SW480 (cell line): ENCODE results near the gene F5.
A peak's percentile ranks its signal among the peaks of the same experiment; 100 is the strongest.

Experiments
- DNase-seq: peaks from one replicate; pipeline ENCODE4 v3.0.0-alpha.2; 2016; ENCODE audit warnings: low spot score

F5 gene

DNA sequence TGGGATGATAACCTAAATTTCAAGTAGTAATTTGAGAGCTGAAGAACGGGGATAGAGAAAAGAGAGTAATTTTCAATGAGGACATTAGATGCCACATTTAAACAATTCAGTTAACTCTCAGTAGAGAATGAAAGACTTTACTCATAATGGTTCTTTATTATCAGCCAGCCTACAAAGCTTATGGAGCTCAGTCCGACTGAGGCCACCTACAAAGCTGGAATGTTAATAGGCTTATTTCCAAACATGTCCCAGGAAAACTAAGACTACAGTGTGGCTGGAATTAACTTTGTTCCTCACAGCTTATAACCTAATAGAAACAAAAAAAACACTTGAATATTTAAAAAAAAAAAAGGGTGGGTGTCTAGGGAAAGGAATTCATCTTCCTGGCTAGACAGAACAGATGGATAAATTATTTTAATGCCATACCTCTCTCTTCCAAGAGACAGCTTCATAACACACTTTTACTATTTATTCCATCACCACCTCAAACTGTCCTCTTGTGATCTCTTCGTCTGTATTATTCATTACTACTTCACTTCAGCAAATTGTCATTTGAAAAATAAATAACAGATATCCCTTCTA is 110.4 kb downstream of the F5 start:
- DNase-seq = no peak

DNA sequence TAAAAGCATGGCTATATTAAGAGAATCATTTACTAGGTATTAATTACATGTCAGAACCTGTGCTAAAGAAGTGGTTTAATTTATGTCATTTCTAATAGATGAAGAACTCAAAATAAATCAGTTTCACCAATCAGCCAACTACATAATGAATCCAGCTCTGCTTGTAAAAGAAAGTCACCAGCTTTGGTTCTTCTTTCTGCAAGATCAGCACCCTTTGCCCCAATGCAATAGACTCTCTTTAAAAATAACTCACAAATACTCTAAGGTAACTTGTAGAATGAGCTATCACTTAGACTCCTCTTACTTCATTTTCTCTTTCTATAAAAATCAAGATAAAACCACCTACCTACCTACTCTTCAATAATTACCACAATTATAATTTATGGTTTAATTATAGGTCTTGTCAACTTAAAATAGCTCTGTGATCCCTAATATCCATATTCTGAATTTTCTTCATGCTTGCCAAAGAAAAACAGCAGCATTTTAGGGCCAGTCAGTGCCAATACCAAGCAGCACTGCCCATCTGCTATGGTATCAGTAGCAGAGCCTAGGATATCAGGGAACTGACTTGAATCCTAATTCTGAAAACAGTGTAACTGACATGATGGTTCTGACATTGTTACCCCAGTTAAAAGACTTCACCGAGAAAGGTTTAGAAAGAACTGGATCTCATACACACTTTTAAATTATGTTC is 111.8 kb downstream of the F5 start:
- DNase-seq = no peak

DNA sequence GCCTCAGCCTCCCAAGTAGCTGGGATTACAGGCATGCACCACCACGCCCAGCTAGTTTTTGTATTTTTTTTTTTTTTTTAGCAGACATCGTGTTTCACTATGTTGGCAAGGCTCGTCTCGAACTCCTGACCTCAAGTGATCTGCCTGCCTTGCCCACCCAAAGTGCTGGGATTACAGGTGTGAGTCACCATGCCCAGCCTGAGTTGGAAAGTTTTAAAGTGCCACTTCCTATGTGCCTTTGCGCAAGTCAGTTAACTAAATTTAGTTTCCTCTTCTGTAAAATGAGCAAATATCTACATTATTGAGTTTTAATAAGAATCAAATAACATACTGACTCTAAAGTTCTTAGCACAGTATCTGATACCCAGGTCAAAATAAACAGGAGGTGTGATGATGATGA is 112.9 kb downstream of the F5 start:
- no peak for DNase-seq

- no peak for DNase-seq
These were observed 113.5 kb downstream of the F5 start for GRCh38 chr1:169472738-169473137.

DNA sequence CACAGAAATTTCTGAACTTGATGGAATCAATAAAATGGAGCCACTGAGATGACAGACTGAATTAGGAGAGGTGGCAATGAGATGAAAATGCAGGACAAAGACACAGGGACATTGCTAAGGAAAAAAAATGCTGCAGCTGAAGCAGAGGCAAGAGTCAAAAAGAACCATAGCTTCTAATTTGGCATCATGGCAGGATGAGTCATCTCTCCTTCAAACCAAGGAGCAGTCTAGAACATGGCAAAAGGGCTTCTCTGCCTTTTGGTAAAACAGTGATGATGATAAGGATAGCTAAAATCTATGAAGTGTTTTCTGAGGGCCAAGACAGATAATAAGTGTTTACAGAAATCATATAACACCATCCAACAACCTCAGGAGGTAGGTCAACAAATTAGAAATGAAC is 117.3 kb downstream of the F5 start:
- no peak for DNase-seq

DNA sequence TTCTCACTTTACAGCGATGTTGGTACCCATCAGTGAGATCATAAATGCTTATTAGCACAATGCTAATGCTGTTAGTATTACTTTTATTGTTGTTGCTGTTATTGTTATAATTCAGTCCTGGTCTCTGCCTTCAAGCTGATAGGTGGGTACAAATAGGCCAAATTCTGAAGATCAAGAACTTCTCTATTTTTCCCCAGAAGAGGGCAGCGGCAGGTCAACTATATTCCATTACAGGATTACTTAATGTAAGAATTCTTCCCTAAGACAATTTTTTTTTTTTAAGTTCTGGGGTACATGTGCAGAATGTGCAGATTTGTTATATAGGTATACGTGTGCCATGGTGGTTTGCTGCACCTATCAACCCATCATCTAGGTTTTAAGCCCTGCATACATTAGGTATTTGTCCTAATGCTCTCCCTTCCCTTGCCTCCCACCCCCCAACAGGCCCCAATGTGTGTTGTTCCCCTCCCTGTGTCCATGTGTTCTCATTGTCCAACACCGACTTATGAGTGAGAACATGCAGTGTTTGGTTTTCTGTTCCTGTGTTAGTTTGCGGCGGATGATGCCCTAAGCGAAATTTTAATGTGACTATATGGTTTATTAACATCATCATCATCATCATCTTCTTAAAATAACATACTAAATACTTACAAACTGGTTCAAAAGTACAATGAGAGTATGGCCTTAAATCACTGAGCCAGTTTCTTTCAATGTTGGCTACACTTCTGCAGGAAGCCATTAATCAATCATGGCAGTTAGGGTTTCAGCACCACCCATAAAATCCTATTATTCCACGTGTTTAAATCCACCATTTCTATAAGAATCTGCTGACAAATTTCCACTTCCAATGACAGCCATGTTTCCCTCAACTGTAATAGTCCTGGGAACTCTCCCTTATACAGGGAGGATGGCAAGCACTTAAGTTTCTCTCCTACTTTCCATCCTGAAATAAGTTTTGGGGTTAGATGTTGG is 119.7 kb downstream of the F5 start:
- peak; percentile 22 for DNase-seq

DNA sequence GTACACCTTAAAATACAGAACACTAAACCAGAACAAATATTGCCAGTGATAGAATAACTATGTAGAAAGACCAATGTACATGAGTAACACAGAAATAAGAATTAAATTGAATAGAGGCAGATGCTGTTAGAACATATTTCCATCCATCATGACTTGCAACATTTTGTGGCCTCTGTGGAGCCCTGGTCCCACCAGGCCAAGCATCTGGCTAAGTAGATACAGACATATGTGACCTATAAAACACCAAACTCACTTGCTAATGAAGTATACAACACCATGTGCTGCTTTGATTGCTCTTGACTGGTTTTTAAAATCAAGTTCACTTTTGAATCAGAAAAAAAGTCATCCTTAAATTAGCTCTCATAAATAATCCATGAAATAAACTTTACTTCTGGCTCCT is 121.0 kb downstream of the F5 start:
- DNase-seq = no peak
